Cortex of kidney (tissue), 1 donor: Measurements from ENCODE around the gene ZFYVE21.

ENCODE experiments used
- DNase-seq: peaks from one replicate; lab custom pipeline; 2025; lab: John Stamatoyannopoulos, UW

ZFYVE21 gene

DNA sequence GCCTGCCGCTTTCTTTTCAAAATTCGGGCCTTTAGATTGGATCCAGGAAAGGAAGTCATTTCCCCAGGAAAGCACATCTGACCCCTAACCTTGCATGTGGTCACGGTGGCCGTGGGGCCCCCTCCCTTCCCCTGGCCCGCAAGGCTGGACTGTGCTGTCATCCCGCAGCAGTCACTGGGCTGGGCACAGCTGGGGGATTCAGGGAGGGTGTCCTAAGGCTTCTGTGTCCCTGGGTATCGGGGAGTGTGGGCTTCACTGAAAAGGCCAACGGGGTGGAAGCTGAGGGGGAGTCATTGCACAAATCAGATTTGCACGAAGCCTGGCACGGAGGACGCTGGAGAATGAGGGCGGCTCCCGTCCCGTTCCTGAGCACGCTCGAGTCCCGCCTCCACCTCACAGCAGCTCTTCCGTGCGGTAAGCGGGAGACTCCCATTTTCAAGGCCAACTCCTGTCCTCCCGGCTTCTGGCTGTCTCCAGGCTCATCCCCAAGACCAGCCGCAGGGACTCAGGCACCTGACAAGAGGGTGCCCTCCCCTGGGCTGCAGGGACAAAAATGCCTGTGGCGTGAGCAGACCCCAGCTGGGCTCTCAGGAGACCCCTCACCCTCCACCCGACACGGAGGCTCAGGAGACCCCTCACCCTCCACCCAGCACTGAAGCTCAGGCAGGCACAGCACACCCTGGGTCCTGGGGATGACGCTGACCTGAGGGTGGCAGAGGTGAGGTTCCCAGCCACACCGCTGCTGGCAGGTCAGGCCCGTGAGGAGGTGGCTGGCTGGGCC lies 9.9 kb upstream of the ZFYVE21 start:
- no peak for DNase-seq

DNA sequence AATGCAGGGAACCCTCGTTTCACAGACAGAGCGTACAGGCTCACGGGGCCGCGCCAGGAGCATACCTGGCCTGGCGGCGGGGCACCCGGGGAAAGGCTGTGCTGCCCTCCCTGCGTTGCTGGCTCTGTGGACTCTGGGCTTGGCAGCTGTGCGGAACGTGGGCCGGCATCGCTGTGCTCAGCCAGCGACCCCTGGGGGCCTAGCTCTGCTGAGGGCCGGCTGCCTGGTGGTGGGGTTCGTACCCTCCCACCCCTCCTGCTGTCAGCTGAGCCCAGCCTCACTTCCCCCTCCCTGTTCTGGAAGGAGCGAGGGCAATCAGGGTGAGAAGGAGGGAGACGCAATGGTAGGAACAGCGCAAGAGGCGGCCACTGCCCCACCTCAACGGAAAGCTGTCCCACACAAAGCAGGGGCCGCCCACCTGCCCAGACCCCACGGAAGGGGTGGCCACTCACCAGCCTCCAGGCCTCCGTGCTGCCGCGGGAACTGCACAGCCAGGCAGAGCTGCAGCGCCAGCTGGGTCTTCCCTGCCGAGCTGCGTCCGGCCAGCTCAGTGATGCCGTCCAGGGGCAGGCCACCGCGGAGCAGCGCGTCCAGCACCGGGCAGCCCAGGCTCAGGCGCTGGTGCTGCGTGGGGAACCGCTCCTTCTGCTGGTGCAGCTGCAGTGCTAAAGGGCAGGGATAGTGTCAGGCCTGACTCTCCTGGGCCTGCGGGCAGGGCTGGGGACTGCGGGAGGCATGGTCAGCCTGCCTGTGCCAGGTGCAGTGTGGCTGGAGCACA lies 8.9 kb upstream of the ZFYVE21 start:
- no peak for DNase-seq

GRCh38 chr14:103707329-103708263 lies 8.0 kb upstream of the ZFYVE21 start:
- no peak for DNase-seq

GRCh38 chr14:103708750-103709187 lies 6.8 kb upstream of the ZFYVE21 start:
- DNase-seq, result no peak

GRCh38 chr14:103709814-103710213 lies 5.8 kb upstream of the ZFYVE21 start:
- DNase-seq, result no peak

DNA sequence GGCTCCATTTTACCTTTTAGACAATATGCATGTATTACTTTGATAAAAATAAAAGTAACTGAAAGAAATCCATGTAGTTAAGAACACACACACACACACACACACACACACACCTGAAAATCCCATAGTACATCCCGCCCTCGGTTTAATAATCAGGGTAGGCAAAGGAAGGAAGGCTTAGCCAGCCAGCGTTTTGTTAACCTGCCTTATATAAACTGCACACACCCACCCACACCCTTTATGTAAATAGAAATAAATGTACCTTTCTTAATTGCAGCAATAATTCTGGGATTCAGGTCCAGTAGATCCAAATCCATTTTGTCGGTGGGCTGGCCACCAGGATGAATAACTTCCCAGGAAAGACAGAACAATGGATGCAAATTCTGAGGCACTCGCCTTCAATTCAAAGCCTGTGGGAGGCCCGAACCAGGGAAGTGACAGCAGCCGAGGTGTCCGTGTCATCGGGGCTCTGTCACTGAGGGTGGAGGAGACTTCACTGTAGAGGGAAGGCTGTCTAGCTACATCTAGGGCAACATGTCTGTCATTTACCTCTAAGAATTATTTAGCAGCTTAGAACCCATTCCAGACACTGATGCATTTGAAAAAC lies 4.7 kb upstream of the ZFYVE21 start:
- DNase-seq, result no peak

DNA sequence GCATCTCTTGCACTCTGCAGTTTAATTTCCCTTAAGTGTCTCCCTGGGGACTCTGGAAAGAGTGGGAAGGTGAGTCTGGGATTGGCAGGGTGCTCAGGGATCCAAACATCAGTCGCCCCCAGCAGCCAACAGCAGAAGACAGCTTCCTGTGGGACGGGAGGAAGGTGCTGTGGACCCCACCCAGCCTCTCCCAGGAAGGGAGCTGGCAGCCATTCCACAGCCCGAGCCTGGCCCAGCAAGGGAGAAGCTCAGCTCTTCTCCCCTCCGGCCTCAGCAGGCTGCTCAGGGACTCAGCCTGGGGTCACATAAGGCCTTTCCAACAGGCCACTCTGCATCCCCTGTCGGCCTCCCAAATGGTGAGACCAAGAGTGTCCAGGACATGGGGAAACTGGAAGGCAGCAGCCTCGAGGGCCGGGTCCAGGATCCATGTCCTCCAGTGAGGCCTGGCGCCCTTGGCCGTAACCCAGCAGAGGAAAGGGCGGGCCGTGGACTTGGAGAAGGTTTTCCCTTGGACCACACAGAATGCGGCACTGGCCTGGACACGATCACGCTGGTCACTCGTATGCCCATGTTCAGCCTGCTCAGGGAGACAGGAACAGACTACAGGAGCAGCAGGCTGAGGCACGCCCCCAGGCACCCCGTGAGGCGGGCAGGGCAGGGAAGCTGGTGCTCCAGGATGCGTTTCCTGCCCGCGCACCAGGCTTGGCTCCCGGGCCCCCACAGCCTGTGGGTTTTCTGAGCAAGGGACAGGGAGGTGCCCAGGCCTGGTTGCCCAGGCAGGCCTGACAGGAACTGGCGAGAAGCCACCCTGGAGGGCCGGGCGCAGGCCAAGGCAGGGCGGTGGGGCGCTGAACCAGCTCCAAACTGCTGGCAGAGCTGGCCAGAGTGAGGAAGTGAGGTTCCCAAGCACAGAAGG lies 3.8 kb upstream of the ZFYVE21 start:
- no peak for DNase-seq

DNA sequence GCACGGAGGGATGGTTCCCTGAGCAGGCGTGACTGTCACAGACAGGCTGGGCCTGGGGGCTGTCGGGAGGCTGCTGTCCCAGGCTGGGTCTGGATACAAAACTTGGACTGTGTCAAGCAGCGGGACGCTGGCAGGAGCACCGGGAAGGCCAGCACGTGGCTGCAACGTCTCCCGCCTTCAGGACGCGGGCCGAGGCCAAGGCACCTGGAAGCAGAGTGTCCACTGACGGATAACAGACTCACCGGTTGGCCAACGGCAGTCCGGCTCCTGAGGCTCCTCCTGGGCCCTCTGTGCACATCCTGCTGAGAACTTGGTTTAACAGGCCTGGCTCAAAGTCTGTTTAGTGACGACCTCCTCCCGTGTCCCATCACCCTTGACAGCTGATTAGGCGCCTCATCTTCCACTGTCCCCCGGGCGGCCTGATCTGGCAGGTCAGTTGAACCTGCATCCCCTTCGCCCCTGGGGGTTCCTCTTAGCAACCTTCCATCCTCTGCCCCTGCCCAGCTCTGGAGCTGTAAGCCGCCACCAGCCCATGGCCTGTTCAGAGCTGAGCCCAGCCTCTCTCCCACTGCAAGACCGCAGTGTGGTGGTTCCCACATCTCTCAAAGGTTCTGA lies 2.9 kb upstream of the ZFYVE21 start:
- no peak for DNase-seq

DNA sequence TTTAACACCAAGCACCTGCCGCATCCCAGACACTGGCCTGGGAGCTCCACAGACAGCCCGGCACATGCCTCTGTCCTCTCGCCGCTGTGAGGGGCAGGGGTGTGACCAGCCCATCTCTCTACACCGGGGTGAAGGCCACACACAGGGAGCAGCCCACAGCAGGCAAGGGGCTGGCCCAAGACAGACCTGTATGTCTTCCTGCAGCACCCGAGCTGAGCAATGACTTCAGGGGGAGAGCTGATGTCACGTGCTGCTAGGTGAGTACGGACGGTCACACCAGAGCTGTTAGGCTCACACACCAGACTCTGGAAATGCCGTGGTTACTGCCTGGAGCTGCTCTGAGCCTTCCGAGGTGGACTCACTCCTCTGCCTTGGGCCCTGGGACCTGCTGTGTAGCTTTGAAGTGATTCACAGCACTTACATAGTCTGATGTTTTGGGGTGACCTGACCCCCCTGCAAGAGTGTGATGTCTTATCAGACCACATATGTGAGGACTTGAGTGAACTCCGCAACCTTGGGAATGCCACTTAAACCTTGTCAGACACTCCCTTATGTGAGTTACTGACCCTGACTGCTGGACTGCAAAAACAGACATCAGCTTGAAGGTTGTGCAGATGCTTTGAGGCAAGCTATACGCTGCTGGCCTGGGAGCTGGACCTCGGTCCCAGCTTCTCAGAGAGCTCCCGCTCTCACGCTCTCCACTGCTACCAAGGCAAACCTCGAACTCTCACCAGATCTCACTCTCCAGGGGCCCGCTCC lies 2.1 kb upstream of the ZFYVE21 start:
- no peak for DNase-seq

DNA sequence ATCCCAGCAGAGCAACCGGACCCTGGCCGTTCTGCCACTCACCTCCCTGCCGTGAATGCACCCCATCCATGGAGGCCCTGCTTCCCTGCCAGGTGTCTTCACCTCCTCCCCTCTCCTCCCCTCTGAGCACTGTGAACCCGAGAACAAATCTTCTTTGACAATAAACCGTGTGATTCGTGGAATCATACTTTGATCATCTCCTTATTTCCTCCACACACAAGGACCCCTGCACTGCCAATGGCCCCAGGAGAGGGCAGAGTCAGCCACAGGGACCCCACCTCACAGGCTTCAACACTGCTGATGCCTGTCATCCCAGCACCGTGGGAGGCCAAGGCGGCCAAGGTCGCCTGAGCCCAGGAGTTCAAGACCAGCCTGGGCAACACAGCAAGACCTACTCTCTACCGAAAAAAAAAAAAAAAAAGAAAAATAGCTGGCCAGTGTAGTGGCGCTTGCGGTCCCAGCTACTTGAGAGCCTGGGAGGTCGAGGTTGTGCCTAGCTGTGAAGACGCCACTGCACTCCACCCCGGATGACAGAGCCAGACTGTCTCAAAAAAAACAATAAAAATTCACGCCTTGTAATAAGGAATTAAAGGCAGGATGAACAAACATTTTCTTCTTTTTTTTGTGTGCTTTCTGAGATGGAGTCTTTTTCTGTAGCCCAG lies 1.4 kb upstream of the ZFYVE21 start:
- no peak for DNase-seq

GRCh38 chr14:103716091-103716801 lies 636 bp downstream of the ZFYVE21 start:
- no peak for DNase-seq

- DNase-seq, result no peak
Observed at GRCh38 chr14:103716899-103717411, 1.3 kb downstream of the ZFYVE21 start.

DNA sequence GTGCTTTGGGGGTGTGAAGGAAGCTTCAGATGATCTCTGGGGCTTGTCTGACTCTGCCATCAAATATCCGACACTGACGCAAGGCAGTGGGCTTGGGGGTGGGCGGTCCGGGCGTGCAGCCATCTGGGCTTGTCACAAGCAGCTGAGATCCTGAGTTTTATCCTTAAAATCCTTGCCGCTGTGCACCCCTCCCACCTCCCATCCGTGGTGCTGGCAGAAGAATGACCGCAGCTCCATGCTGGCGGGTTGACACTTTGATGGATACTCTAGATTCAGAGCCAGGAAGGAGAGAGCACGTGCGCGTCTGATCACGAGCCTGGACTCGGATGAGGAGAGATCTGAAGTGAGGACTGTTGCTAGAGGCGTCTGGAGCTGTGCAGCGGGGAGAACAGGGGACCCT lies 3.0 kb downstream of the ZFYVE21 start:
- DNase-seq, result no peak

DNA sequence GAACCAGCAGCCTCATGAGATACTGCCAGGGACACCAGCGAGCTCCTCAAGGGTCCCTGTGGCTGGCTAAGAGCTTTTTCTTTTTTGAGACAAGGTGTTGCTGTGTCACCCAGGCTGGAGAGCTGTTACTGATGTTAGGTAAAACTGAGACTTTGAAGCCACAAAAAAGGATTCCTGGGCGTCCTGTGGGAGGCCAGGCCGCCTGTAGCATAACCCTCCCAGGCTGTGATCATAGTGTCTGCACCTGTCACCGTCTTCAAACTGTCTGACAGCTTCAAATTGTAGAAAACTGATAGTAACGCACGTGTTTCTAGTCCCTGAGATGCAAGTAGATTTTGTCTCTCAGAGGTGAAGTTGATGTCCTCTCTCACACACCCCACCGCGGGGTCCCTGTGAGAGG lies 4.1 kb downstream of the ZFYVE21 start:
- DNase-seq, result no peak

DNA sequence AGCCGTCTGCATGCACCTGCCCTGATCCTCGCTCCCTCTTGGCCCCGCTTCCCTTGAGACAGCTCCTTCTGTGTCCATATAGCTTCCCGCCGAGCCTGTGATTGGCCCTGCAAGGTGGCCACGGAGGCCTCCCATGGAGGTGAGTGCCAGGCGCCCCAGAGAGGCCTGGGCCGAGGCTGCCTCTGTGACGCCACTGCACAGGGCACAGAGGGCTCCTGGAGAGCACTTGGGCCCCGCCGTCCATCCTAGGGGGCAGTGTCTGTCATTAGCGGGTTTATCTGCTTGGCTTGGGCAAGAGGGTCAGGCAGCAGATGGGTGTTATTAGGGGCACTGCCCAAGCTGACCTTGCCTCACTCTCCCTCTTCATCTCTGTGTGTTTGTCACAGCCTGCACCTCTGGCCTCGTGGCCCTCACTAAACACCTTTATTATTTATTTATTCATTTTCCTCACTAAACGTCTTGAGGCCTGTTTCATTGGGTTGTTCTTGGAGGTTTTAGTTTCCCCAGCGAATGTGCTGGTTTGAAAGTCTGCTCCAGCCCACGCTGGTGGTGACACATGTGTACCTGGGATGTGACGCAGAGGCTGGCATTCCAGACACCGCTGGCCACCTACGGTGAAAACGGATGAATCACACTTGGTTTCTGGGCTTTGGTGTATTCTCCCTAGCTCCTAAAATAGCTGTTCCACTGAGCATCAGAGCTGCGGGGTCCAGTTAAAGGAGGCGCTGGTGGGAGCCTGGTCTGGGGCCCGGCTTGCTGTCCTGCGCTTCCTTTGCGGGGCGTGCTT lies 5.9 kb downstream of the ZFYVE21 start:
- no peak for DNase-seq

GRCh38 chr14:103723748-103724081 lies 8.1 kb downstream of the ZFYVE21 start:
- no peak for DNase-seq

DNA sequence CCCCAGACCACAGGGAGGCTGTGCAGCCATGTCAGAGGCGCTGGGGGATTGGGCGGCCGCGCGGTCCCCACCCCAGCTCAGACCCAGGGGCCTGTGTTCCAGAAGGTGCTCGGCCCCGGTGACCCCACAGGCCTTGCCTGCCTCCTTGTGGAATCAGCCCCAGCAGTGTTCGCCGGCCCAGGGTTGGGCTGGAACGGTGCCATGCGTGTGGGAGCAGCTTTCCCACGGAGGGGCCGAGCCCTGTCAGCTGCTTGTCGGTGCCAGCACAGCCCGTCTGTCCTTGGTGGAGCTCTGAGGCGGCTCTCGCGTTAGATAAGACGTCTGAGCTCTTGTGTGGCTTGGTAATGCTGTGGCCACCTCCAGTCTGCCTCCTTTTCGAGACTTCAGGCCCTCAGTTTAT lies 8.5 kb downstream of the ZFYVE21 start:
- DNase-seq, result no peak
